ENCODE data around the gene RAB18.

DNA sequence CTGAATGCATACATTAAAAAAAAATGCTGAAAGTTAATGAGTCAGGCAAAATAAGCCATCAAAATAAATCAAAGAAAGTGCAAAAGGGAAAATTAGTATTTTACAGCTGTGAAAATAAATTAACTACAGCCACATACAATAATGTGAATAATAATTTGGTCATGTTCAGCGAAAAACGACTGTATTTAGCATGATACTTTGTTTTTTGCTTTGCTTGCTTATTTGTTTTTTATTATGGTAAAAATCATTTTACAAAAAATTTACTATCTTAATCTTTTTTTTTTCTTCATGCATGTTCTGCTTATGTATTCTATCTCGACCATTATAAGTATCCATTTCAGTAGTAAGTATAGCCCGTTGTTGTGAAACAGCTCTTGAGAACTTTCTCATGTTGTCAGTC, 77.1 kb downstream of the RAB18 start:
- TF ChIP-seq, protein P1, sequence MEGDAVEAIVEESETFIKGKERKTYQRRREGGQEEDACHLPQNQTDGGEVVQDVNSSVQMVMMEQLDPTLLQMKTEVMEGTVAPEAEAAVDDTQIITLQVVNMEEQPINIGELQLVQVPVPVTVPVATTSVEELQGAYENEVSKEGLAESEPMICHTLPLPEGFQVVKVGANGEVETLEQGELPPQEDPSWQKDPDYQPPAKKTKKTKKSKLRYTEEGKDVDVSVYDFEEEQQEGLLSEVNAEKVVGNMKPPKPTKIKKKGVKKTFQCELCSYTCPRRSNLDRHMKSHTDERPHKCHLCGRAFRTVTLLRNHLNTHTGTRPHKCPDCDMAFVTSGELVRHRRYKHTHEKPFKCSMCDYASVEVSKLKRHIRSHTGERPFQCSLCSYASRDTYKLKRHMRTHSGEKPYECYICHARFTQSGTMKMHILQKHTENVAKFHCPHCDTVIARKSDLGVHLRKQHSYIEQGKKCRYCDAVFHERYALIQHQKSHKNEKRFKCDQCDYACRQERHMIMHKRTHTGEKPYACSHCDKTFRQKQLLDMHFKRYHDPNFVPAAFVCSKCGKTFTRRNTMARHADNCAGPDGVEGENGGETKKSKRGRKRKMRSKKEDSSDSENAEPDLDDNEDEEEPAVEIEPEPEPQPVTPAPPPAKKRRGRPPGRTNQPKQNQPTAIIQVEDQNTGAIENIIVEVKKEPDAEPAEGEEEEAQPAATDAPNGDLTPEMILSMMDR (IDR thresholded peaks at IDR 0.05 in 4 of 5, conservative IDR thresholded peaks at IDR 0.05 in 1 of 5), result no peak
- TF ChIP-seq POLR2A (IDR thresholded peaks at IDR 0.05), result no peak

Data from gastrocnemius medialis (tissue), 4 donors.